GM10248 (cell line): Measurements from ENCODE around the gene PLXNA2.

ENCODE experiments used
- CTCF ChIA-PET: fragments of 300-600 bp; sonication (Branson Sonifier 250); formaldehyde crosslinking; extraction: SDS; loops from one replicate; lab custom pipeline; 2021; ENCODE audit warnings: antibody characterized with exemption; lab: Yijun Ruan, JAX
- POLR2A ChIA-PET: fragments of 350-650 bp; sonication (Branson Sonifier 250); formaldehyde crosslinking; extraction: SDS; loops from one replicate; lab custom pipeline; 2020; ENCODE audit warnings: antibody characterized with exemption; lab: Yijun Ruan, JAX
- DNase-seq: peaks from one replicate; pipeline ENCODE4 v3.0.0; 2012; ENCODE audit errors: extremely low spot score
- TF ChIP-seq, protein P1 (sequence below): IDR thresholded peaks from 2 replicates; pipeline ENCODE4 v1.5.1; 2012; ENCODE audit warnings: mild to moderate bottlenecking, low read depth; ENCODE audit errors: extremely low read depth, missing control alignments, control extremely low read depth

PLXNA2 gene

DNA sequence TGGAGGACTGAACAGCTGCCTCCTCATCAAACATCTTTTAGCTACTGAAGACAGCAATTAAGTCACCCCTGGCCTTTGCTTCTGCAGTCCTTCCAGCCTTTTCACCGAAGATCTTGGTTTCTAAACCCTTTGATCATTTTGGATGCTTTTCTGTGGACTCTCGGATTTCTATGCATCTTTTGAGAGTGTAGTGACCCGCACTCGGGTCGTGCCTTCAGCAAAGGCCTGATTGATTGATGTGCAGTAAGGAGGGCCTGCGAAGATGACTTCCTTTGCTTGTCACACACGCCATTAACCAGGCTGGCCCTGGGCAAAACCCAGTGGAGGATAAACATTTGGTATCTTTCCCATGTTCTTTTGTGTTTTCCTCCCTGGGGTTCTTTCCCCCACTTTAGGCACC, 175.8 kb downstream of the PLXNA2 start:
- no peak for DNase-seq
- POLR2A ChIA-PET, result no interaction called here
- TF ChIP-seq, protein P1, sequence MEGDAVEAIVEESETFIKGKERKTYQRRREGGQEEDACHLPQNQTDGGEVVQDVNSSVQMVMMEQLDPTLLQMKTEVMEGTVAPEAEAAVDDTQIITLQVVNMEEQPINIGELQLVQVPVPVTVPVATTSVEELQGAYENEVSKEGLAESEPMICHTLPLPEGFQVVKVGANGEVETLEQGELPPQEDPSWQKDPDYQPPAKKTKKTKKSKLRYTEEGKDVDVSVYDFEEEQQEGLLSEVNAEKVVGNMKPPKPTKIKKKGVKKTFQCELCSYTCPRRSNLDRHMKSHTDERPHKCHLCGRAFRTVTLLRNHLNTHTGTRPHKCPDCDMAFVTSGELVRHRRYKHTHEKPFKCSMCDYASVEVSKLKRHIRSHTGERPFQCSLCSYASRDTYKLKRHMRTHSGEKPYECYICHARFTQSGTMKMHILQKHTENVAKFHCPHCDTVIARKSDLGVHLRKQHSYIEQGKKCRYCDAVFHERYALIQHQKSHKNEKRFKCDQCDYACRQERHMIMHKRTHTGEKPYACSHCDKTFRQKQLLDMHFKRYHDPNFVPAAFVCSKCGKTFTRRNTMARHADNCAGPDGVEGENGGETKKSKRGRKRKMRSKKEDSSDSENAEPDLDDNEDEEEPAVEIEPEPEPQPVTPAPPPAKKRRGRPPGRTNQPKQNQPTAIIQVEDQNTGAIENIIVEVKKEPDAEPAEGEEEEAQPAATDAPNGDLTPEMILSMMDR, result no peak
- CTCF ChIA-PET, result interaction anchor here (0.8 to 1.6 kb wide), 5 partner anchors 13 to 79 kb away, joined by 3 to 4 read pairs (median 4); no protein-coding TSS in a partner anchor

DNA sequence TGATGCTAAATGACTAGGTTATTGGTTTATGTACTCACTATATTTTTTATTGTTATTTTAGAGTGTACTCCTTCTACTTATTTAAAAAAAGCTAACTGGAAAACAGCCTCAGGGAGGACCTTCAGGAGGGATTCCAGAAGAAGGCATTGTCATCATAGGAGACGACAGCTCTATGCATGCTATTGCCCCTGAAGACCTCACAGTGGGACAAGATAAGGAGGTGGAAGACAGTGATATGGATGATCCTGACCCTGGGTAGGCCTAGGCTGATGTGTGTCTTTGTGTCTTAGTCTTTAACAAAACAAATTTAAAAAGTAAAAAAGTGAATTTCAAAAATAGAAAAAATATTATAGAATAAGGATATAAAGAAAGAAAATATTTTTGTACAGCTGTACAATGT, 177.6 kb downstream of the PLXNA2 start:
- TF ChIP-seq, protein P1, result no peak
- ChIA-PET CTCF (interaction anchor here (1.0 to 1.4 kb wide), 2 partner anchors 9 to 11 kb away, joined by 3 read pairs; no protein-coding TSS in a partner anchor), POLR2A (no interaction called here)

DNA sequence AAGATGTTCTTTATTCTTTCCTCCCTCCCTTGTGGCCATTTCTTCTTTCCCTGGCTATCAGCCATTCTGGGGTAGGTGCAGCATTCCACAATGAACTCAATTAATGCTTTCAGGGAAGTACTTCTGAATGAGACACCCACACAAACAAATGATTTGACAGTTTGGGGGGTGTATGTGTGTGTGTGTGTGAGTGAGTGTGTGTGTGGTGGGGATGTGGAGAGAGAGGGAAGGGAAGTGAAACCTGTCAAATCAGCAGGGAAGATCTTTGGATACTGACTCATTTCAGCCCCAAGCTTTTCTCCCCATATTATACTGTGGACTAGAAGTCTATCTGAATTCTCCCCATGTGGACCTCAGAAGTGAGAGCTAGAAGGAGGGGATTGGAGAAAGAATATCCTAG, 178.3 kb downstream of the PLXNA2 start:
- ChIA-PET POLR2A (no interaction called here), CTCF (interaction anchor here (1.0 to 1.4 kb wide), 2 partner anchors 8 to 11 kb away, joined by 3 read pairs; no protein-coding TSS in a partner anchor)
- TF ChIP-seq, protein P1, result no peak
- DNase-seq, result no peak

More for the DNA sequence above, 177.6 kb downstream of the PLXNA2 start:
- no peak for DNase-seq

DNA sequence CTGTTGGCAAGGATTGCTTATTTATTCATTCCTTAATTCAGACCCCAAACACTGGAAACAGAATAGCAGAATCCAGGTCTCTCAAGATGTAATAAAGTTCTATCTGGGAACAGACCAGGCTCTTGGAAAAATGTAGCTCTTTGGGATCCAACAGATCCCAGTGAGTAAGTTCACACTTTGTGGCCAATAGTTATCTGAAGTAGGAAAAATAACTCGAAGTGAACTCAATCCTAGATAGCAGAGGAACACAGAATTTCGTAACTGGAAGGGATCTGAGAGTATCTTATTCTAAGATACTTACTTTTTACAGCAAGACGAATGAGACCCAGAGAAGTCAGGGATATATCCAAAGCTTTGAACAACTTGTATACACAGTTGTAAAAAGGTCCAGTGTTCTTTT, 182.6 kb downstream of the PLXNA2 start:
- CTCF ChIA-PET, result interaction anchor here (2.6 kb wide), 1 partner anchor 71 kb away, joined by 7 read pairs; no protein-coding TSS in a partner anchor
- TF ChIP-seq, protein P1, result no peak
- DNase-seq, result no peak
- POLR2A ChIA-PET, result no interaction called here

DNA sequence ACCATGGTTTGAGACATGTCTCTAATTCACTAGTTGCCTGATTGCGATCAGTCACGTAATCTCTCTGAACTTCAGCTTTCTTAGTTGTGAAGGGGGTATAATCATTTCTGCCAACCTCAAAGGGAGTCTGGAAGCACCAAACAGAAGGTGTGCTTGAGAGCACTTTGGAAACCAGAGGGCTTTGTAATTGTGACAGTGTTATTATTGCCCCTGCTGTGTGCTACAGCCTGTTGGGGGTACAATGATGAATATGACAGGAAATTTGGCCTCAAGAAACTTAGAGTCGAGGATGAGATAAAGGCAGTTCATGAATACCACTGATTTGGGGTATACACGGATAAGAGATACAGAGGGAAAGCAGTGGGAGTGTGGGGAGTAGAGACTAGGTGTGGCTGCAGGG, 183.1 kb downstream of the PLXNA2 start:
- no peak for DNase-seq
- TF ChIP-seq, protein P1, result no peak
- POLR2A ChIA-PET, result no interaction called here
- CTCF ChIA-PET, result interaction anchor here (2.6 kb wide), 1 partner anchor 72 kb away, joined by 7 read pairs; no protein-coding TSS in a partner anchor

DNA sequence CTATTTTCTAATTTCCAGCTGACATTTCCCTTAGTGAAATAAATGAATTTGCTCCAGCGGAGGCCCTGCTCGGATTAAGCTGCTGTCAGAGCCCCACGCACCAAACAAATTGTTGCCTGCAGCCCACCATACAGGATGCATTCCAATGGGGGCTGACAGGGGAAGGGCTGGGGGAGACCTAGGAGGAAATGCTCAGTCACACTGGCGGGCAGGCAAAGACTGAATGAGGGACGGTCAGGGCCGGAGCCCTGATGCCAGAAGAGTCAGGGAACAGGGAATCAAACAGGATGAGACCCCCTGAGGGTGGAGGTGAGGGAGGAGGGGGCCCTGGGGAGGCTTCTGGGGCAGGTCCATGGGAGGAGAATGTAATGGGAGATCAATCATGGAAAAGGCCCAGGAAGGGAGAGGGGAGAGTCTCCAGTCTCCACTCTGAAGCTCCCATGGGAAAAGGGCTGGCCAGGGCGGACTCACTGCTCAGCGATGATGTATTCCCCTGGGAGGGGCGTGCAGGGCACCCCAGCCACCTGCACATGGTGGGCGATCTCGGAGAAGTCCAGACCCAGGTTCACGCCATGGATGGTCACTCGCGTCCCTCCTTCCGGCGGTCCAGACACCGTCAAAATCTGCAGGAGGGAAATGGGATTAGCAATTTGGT, 183.8 kb downstream of the PLXNA2 start:
- no peak for DNase-seq
- TF ChIP-seq, protein P1, result no peak
- ChIA-PET POLR2A (no interaction called here), CTCF (no interaction called here)
